Activated CD4-positive, alpha-beta memory T cell treated with anti-CD3 and anti-CD28 coated beads for 36 hours (primary cell): ENCODE data around the gene PPP3R1. TPM values are rescaled to one million over a fixed set of nuclear protein-coding genes. Genes with fewer than 3 reads are reported as not detected.

Source experiments
- CTCF ChIA-PET: fragments of 350-600 bp; sonication (Branson Sonifier 250); formaldehyde crosslinking; loops from one replicate; lab custom pipeline; 2021; ENCODE audit warnings: antibody characterized with exemption, inconsistent platforms; lab: Charles Lee
- POLR2A ChIA-PET: fragments of 350-600 bp; sonication (Branson Sonifier 250); formaldehyde crosslinking; loops from one replicate; lab custom pipeline; 2021; ENCODE audit warnings: antibody characterized with exemption; lab: Charles Lee
- DNase-seq: peaks from one replicate; pipeline ENCODE4 v3.0.0-alpha.2; 2020
- H3K27ac Mint-ChIP-seq: one replicate; pipeline ENCODE4 v1.8.0; 2021; ENCODE audit warnings: mixed read lengths
- H3K27me3 Mint-ChIP-seq: one replicate; pipeline ENCODE4 v1.8.0; 2021; ENCODE audit warnings: mixed read lengths
- H3K36me3 Mint-ChIP-seq: one replicate; pipeline ENCODE4 v1.8.0; 2021; ENCODE audit warnings: mixed read lengths
- H3K4me1 Mint-ChIP-seq: one replicate; pipeline ENCODE4 v1.8.0; 2021; ENCODE audit warnings: low read depth, mixed read lengths
- H3K4me3 Mint-ChIP-seq: one replicate; pipeline ENCODE4 v1.8.0; 2021; ENCODE audit warnings: mild to moderate bottlenecking, mixed read lengths
- H3K9me3 Mint-ChIP-seq: one replicate; pipeline ENCODE4 v1.8.0; 2021; ENCODE audit warnings: mixed read lengths
- intact Hi-C: fragments of 100-400 bp; cut with micrococcal nuclease; formaldehyde crosslinking; loops from one replicate; pipeline ENCODE4 v1.15.1; 2023
- total RNA-seq, 2 experiments: library from RNA; stranded (reverse); gene quantifications; one replicate each; pipeline ENCODE4 v1.2.3, GENCODE V29; 2021

The PPP3R1 gene
- total RNA-seq, 2 experiments from 2014 or later: 76.2 to 76.6 TPM

DNA sequence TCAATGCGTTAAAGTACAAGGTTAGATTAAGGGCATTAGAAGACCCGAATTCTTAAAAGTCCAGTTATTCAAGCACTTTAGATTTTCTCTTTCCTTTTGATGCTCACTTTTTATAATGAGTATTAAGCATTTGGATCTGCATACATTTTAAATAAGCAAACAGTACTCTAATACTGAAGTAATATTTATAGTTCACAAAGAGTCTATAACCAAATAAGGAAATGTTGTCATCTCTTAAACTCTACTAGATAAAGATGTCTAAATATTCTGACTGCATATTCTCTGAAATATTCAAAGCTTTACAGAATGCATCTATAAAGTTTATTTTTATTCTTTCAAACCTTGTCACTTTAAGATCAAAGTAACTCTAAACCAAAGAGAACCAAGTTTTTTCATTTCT is 25.5 kb downstream of the PPP3R1 start:
- Mint-ChIP-seq H3K4me1 (peaks cover 92% of the 10 kb centered on the region), H3K27ac (no peak overlapping the region), H3K36me3 (peaks cover 1% of the 10 kb centered on the region), H3K4me3 (no peak overlapping the region), H3K27me3 (no peaks in the 10 kb centered on the region), H3K9me3 (no peaks in the 10 kb centered on the region)
- ChIA-PET CTCF (no interaction called here), POLR2A (interaction anchor here (0.6 kb wide), 1 partner anchor 23 kb away, joined by 3 read pairs; no protein-coding TSS in a partner anchor)
- intact Hi-C loops: no loop called here
- no peak for DNase-seq

DNA sequence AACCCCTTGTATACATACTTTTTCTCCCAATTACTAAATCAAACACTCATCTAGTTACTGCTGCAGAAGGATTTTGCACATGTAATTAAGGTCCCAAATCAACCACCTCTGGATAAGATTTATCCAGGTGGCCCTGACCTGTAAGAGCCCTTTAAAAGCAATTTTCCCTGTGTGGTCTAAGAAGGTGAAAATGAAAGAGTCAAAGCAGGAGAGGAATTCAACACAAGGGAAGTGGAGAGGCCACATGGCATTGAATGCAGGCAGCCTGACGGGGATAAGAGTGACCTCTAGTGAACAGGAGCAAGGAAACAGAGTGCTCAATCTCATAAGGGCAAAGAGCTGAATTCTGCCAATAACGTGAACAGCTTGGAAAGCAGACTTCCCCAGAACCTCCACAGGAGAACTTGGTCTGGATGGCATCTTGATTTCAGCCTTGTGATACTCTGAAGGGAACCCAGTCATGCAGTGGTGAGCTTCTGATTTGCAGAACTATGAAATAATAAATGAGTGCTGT is 27.2 kb downstream of the PPP3R1 start:
- DNase-seq: peak; percentile 22
- Mint-ChIP-seq H3K36me3 (peaks cover 6% of the 10 kb centered on the region), H3K4me1 (peaks cover 86% of the 10 kb centered on the region), H3K27me3 (no peaks in the 10 kb centered on the region), H3K27ac (peak overlapping the region; percentile 11), H3K4me3 (no peak overlapping the region), H3K9me3 (no peaks in the 10 kb centered on the region)
- CTCF ChIA-PET: interaction anchor here (0.9 to 1.0 kb wide), 3 partner anchors 8 to 103 kb away, joined by 3 to 4 read pairs (median 3); no protein-coding TSS in a partner anchor
- intact Hi-C loops: loop anchor here (2.0 kb wide), 1 partner anchor 14 kb away; no protein-coding TSS in a partner anchor
- POLR2A ChIA-PET: no interaction called here

DNA sequence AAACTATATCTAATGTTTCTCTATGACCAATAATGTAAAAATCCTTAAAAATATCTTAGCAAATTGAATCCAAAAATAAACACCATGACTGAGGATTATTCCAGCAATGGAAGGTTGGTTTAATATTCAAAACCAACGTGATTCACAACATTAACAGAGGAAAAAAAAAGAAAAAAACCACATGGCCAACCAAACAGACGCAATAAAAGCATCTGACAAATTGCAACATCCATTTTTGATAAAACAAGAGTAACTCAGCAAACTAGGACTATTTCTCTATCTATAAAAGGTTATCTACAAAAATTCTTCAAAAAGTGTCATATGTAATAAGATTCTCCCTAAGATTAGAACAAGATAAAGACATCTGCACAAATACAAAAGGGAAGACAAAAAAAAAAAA is 28.9 kb downstream of the PPP3R1 start:
- POLR2A ChIA-PET: no interaction called here
- Mint-ChIP-seq H3K36me3 (peaks cover 6% of the 10 kb centered on the region), H3K27ac (no peak overlapping the region), H3K4me3 (no peak overlapping the region), H3K4me1 (peaks cover 85% of the 10 kb centered on the region), H3K9me3 (no peaks in the 10 kb centered on the region), H3K27me3 (no peaks in the 10 kb centered on the region)
- CTCF ChIA-PET: no interaction called here
- intact Hi-C loops: no loop called here
- no peak for DNase-seq

DNA sequence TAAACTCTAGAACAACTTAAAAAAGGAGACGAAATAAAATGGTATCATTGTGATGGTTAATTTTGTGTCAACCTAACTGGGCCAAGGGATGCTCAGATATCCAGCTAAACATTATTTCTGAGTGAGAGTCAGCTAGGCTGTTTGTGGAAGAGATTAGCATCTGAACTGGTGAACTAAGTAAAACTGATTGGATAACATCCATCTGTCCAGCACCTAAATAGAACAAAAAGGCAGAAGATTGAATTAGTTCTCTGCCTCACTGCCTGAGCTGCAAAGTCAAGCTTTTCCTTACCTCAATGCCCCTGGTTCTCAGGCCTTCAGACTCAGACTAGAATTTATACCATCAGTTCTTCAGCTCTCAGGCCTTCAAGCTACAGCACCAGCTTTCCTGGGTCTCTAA is 30.0 kb downstream of the PPP3R1 start:
- POLR2A ChIA-PET: no interaction called here
- CTCF ChIA-PET: no interaction called here
- intact Hi-C loops: no loop called here

DNA sequence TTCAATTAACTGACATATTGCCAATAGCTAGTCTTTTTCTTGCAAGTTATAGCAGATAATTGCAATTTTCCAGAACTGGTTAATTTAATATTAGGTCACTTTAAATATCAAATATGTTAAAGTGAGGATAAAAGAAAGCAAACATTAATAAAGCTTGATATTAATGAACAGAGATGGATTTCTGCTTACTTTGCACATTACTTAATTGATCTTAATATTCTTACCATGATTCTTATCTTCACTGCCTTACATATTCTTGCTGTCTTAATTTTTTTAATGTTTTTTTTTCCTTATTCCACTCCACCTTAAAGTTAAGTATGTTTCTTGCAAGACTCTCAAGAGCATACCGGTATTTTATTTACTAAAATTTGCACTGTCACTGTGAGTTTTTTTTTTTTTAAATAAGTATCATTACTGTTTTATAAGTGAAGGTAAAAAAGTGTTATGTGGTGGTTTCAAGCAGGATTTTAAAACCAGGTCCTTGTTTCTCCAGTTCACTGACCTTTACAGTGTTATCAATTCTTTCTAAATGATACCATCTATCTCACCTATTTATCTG is 33.9 kb downstream of the PPP3R1 start:
- Mint-ChIP-seq H3K9me3 (no peaks in the 10 kb centered on the region), H3K27me3 (no peaks in the 10 kb centered on the region), H3K4me3 (no peak overlapping the region), H3K4me1 (peaks cover 75% of the 10 kb centered on the region), H3K36me3 (peaks cover 12% of the 10 kb centered on the region), H3K27ac (no peak overlapping the region)
- CTCF ChIA-PET: interaction anchor here (0.8 to 2.1 kb wide), 2 partner anchors 22 to 64 kb away, joined by 3 to 6 read pairs; no protein-coding TSS in a partner anchor
- intact Hi-C loops: loop anchor here (2.0 kb wide), 1 partner anchor 16 kb away; no protein-coding TSS in a partner anchor
- no peak for DNase-seq
- POLR2A ChIA-PET: interaction anchor here (1.3 kb wide), 1 partner anchor 34 kb away, joined by 4 read pairs; the partner anchor contains the start of gene PPP3R1

More for the DNA sequence above, 30.0 kb downstream of the PPP3R1 start:
- peaks cover 6% of the 10 kb centered on the region for H3K36me3 Mint-ChIP-seq
- no peak overlapping the region for H3K27ac Mint-ChIP-seq
- no peak for DNase-seq
- no peak overlapping the region for H3K4me3 Mint-ChIP-seq
- H3K9me3 Mint-ChIP-seq: no peaks in the 10 kb centered on the region
- H3K4me1 Mint-ChIP-seq: peaks cover 85% of the 10 kb centered on the region
- no peaks in the 10 kb centered on the region for H3K27me3 Mint-ChIP-seq

DNA sequence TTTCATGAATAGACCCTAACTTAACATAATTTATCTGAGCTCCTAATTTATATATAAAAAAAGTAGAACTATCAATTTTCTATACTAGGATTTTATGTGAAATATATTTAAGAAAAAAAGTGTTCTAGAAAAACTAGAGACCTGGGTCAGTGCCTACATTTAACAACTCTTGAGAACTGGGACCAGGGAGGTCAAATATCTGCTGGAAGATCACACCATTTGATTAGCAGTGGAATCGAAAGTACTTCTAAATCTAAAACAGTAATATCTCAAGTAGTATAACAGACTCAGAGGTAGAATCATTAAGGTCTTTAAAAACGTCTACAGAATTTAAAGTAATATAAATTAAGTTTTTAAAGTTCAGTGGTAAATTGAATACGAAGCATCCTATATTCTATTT is 34.6 kb downstream of the PPP3R1 start:
- ChIA-PET POLR2A (no interaction called here), CTCF (interaction anchor here (2.1 kb wide), 1 partner anchor 22 kb away, joined by 6 read pairs; no protein-coding TSS in a partner anchor)
- no peaks in the 10 kb centered on the region for H3K27me3 Mint-ChIP-seq
- no peak overlapping the region for H3K4me3 Mint-ChIP-seq
- intact Hi-C loops: loop anchor here (2.0 kb wide), 1 partner anchor 15 kb away; no protein-coding TSS in a partner anchor
- H3K27ac Mint-ChIP-seq: no peak overlapping the region
- no peaks in the 10 kb centered on the region for H3K9me3 Mint-ChIP-seq
- H3K36me3 Mint-ChIP-seq: peaks cover 12% of the 10 kb centered on the region
- H3K4me1 Mint-ChIP-seq: peaks cover 73% of the 10 kb centered on the region
- no peak for DNase-seq

DNA sequence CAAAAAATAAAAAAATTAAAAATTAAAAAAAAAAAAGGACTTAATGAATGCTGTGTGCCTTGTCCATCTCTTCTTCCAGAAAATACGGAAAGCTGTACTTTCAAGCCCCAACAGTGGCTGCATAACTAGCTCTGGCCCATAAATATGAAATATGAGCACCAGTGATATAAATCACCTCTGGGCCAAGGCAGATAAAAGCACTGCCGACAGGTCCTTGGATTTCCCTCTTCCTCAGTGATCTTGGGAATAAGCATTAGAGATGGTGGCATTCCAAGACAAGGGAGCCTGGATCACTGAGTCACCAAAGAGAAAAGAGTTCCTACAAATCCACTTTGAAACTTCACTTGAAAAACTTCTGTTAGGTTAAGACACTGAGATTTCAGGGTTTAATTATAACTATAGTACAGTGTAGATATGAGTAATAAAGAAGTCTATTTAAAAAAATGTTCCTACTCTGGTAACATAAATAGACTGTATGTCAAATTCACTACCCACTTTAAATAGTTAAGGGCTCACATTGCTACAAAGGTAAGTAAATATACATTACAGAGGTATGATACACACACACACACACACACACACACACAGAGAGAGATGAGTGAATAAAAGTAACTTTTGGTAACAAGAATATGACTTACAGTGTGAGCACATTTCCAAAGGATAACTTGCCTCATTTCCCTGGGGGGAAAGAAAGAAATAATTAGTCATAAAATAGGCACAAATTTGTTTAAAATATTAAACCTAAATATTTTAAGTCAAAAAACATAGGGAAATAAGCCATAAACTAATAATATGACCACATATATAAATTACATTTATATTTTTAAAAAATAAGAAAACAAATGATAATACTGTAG is 35.6 kb downstream of the PPP3R1 start:
- intact Hi-C loops: no loop called here
- no peak for DNase-seq
- Mint-ChIP-seq H3K27me3 (no peaks in the 10 kb centered on the region), H3K4me1 (peaks cover 70% of the 10 kb centered on the region), H3K4me3 (no peak overlapping the region), H3K27ac (no peak overlapping the region), H3K36me3 (peaks cover 20% of the 10 kb centered on the region), H3K9me3 (no peaks in the 10 kb centered on the region)
- ChIA-PET CTCF (interaction anchor here (1.0 to 1.6 kb wide), 2 partner anchors 21 to 66 kb away, joined by 3 to 4 read pairs; no protein-coding TSS in a partner anchor), POLR2A (no interaction called here)

DNA sequence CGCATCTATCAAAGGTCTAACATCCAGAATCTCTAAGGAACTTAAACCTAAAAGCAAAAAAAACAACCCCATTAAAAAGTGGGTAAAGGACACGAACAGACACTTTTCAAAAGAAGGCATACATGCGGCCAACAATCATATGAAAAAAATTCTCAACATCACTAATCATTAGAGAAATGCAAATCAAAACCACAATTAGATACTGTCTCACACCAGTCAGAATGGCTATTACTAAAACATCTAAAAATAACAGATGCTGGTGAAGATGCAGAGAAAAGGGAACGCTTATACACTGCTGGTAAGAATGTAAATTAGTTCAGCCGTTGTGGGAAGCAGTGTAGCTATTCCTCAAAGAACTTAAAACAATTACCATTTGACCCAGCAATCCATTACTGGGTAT is 38.0 kb downstream of the PPP3R1 start:
- POLR2A ChIA-PET: no interaction called here
- peaks cover 61% of the 10 kb centered on the region for H3K4me1 Mint-ChIP-seq

DNA sequence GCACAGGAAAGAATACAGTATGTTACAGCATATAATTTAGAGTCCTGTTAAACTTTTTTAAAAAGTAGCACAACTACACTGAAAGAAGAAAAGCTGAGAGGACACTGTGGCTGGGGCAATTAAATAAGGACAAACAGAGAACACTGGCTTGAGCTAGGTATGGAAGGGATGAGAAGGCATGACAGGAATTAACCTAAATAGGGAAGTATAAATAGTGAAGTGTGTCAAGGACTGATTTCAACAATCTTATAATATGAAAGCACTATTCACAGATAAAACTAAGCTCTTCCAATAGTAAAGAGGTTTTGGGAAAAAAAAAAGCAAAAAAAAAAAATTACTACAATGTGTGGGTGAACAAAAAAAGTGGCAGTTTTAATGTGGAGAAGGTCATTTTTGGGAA is 45.5 kb downstream of the PPP3R1 start:
- CTCF ChIA-PET: interaction anchor here (0.6 to 1.1 kb wide), 2 partner anchors 11 to 54 kb away, joined by 3 to 4 read pairs; no protein-coding TSS in a partner anchor
- POLR2A ChIA-PET: no interaction called here
- peaks cover 66% of the 10 kb centered on the region for H3K4me1 Mint-ChIP-seq
- no peak overlapping the region for H3K4me3 Mint-ChIP-seq
- no peaks in the 10 kb centered on the region for H3K27me3 Mint-ChIP-seq
- H3K27ac Mint-ChIP-seq: no peak overlapping the region
- intact Hi-C loops: no loop called here
- no peaks in the 10 kb centered on the region for H3K9me3 Mint-ChIP-seq
- DNase-seq: no peak
- H3K36me3 Mint-ChIP-seq: peaks cover 8% of the 10 kb centered on the region

More for the DNA sequence above, 38.0 kb downstream of the PPP3R1 start:
- Mint-ChIP-seq H3K36me3 (peaks cover 20% of the 10 kb centered on the region), H3K4me3 (no peak overlapping the region), H3K27ac (no peak overlapping the region), H3K9me3 (no peaks in the 10 kb centered on the region), H3K27me3 (no peaks in the 10 kb centered on the region)
- no peak for DNase-seq
- intact Hi-C loops: no loop called here
- CTCF ChIA-PET: interaction anchor here (0.6 to 0.9 kb wide), 2 partner anchors 18 to 800 kb away, joined by 3 to 4 read pairs; no protein-coding TSS in a partner anchor

DNA sequence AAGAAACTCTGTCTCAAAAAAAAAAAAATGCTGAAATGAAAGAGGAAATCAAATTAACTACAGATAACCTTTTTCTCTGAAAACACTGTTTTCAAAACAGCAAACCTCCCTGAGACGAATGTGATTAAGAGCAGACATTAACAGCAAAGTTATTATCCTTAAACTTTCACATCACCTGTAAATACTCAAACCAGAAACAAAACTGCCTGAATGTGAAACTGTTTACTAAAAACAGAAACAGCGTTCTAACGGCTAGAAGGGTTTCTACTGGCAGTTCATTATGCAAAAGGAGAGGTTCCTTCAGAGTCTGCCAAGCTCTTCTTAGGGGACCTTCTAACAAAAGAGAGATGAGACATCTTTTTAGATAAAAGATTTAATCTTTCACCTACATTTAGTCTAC is 48.7 kb downstream of the PPP3R1 start:
- CTCF ChIA-PET: interaction anchor here (0.7 to 1.2 kb wide), 4 partner anchors 18 to 238 kb away, joined by 3 to 6 read pairs (median 3); no protein-coding TSS in a partner anchor
- Mint-ChIP-seq H3K9me3 (no peaks in the 10 kb centered on the region), H3K27me3 (no peaks in the 10 kb centered on the region), H3K36me3 (peaks cover 2% of the 10 kb centered on the region), H3K4me1 (peaks cover 72% of the 10 kb centered on the region), H3K27ac (peak overlapping the region; percentile 84), H3K4me3 (peak overlapping the region; percentile 51)
- POLR2A ChIA-PET: interaction anchor here (0.7 kb wide), 1 partner anchor 48 kb away, joined by 3 read pairs; no protein-coding TSS in a partner anchor
- intact Hi-C loops: loop anchor here (1.0 to 5.0 kb wide), 6 partner anchors 12 to 239 kb away; partner anchors contain the start of gene PNO1
- no peak for DNase-seq

DNA sequence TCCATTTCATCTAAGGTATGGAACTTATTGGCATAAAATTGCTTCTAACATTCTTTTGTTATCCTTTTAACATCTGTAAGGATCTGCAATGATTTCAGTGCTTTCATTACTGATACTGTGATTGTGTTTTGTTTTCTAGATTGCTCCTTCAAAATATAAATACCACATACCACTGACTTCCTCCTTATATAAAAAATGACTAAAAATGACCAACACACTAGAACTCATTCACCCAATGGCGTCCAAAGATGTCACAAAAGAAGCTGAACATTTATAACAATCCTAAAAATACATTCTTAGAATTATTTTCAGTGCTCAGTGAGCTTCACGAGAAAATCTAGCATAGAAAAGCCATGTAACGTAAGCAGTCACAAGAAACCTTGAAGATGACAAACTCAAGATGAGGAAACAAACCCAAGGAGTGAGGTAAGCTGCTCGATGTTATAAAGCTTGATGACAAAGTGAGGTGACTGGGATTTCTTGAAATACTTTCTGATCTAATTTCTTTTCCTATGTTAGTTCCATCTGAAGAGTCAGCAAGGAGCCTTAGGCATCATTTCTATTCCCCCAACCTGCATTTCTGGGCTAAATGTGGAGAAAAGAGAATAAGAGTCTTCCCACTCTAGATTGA is 52.1 kb downstream of the PPP3R1 start:
- intact Hi-C loops: loop anchor here (5.0 kb wide), 2 partner anchors 37 to 242 kb away; no protein-coding TSS in a partner anchor
- no peak overlapping the region for H3K4me3 Mint-ChIP-seq
- H3K27ac Mint-ChIP-seq: peak overlapping the region; percentile 21
- H3K27me3 Mint-ChIP-seq: no peaks in the 10 kb centered on the region
- ChIA-PET CTCF (interaction anchor here (0.7 to 1.1 kb wide), 2 partner anchors 14 to 30 kb away, joined by 3 read pairs; no protein-coding TSS in a partner anchor), POLR2A (interaction anchor here (0.7 kb wide), 1 partner anchor 537 kb away, joined by 3 read pairs; no protein-coding TSS in a partner anchor)
- DNase-seq: no peak
- peaks cover 2% of the 10 kb centered on the region for H3K36me3 Mint-ChIP-seq
- H3K4me1 Mint-ChIP-seq: peaks cover 62% of the 10 kb centered on the region
- H3K9me3 Mint-ChIP-seq: no peaks in the 10 kb centered on the region
